NCI-H2196 treated with DMSO at 0.1 percent for 48 hours (cell line): ENCODE results near the gene CCDC116.
"Not testable (repeated sequence)": the region's sequence is repeated elsewhere in the genome, so short reads cannot be mapped to it uniquely, and the experiment has no call there.

Source experiments
- DNase-seq: peaks from one replicate; lab custom pipeline; 2025; ENCODE audit not compliant: unreplicated experiment; lab: John Stamatoyannopoulos, UW

CCDC116 gene

GRCh38 chr22:21632237-21632895 lies at the start of gene CCDC116:
CCDC116 (plus strand) TSS chr22:21632760; CDS start chr22:21633182, 422 bp downstream.
- DNase-seq, result peak; percentile 11

- DNase-seq, result no peak
These were observed 49.5 kb upstream of the CCDC116 start for GRCh38 chr22:21582801-21583740.

GRCh38 chr22:21585389-21585788 lies 47.2 kb upstream of the CCDC116 start:
- no peak for DNase-seq

GRCh38 chr22:21587803-21588611 lies 44.6 kb upstream of the CCDC116 start:
- DNase-seq, result no peak

- no peak for DNase-seq
These were observed 43.2 kb upstream of the CCDC116 start for GRCh38 chr22:21589396-21589795.

GRCh38 chr22:21590809-21591641 lies 41.5 kb upstream of the CCDC116 start:
- no peak for DNase-seq

GRCh38 chr22:21591695-21592094 lies 40.9 kb upstream of the CCDC116 start:
- DNase-seq, result no peak

GRCh38 chr22:21592422-21592821 lies 40.1 kb upstream of the CCDC116 start:
- no peak for DNase-seq

GRCh38 chr22:21593406-21594232 lies 38.9 kb upstream of the CCDC116 start:
- DNase-seq, result no peak

GRCh38 chr22:21594865-21595452 lies 37.6 kb upstream of the CCDC116 start:
- DNase-seq, result no peak

GRCh38 chr22:21596356-21597135 lies 36.0 kb upstream of the CCDC116 start:
- DNase-seq, result not testable (repeated sequence)

GRCh38 chr22:21598302-21598701 lies 34.3 kb upstream of the CCDC116 start:
- DNase-seq, result no peak

GRCh38 chr22:21599053-21599893 lies 33.3 kb upstream of the CCDC116 start:
- DNase-seq, result no peak

GRCh38 chr22:21602579-21602978 lies 30.0 kb upstream of the CCDC116 start:
- no peak for DNase-seq

GRCh38 chr22:21603973-21604372 lies 28.6 kb upstream of the CCDC116 start:
- no peak for DNase-seq

- DNase-seq, result no peak
These were observed 26.5 kb upstream of the CCDC116 start for GRCh38 chr22:21605887-21606564.

- DNase-seq, result no peak
These were observed 25.8 kb upstream of the CCDC116 start for GRCh38 chr22:21606775-21607174.
